NCI-H2196 (cell line): ENCODE results near the gene SLC1A5.
"Not testable (repeated sequence)": the region's sequence is repeated elsewhere in the genome, so short reads cannot be mapped to it uniquely, and the experiment has no call there.

ENCODE experiments used
- DNase-seq: peaks from one replicate; lab custom pipeline; 2025; ENCODE audit not compliant: unreplicated experiment; lab: John Stamatoyannopoulos, UW

SLC1A5 gene

GRCh38 chr19:46772170-46773017, 16.0 kb downstream of the SLC1A5 start:
- DNase-seq, result no peak

- DNase-seq, result not testable (repeated sequence)
Observed at GRCh38 chr19:46768746-46769145, 19.6 kb downstream of the SLC1A5 start.

DNA sequence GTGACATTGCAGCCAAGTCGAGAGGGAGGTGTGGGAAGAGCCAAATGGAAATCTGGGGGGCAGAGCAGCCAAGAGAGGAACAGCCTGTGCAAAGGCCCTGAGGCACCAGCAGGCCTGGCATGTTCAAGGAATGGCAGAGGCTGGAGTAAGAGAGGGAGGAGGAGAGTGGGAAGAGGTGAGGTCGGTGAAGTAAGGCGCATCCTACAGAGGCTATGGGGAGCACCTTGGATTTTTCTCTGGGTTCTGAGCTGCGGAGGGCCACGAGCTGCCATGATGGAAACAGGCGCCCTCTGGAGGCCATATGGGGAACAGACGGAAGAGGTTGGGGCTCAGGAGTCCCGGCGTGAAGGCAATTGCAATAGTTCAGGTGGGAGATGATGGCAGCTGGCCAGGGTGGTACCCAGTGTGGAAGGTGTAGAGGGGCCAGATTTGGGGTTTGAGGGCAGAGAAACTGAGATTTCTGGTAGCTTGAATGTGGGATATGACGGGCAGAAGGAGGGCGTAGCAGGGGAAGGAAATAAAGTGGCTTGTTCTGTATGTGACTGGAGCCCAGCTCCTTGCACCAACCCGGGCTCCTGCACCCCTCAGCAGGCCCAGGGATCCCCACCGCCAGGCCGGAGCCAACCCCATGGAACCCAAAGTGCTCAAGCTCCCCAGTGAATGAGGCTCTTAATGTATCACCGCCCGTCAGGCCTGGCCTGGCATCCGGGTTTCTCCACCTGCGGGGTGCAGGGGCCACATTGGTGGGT, 21.7 kb downstream of the SLC1A5 start:
- DNase-seq, result peak; percentile 41

DNA sequence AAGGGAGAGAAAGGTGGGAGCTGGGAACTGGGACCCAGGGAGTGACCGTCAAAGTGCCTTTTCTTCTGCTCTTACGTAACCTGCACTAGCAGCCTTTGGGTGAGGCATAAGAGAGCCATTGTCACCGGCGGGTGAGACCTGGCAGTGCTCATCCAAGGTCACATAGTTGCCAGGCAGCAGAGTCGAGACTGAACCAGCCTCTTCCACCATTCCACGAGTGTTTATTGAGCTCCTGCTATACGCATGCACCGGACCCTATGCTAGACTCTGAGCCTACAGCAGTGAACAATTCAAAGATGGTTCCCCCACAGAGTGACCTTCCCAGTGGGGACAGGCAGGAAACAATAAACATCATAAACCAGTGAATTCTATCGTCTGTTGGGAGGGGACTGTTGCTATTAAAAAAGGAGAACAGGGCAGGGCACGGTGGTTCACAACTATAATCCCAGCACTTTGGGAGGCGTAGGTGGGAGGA, 23.5 kb downstream of the SLC1A5 start:
- DNase-seq, result no peak

DNA sequence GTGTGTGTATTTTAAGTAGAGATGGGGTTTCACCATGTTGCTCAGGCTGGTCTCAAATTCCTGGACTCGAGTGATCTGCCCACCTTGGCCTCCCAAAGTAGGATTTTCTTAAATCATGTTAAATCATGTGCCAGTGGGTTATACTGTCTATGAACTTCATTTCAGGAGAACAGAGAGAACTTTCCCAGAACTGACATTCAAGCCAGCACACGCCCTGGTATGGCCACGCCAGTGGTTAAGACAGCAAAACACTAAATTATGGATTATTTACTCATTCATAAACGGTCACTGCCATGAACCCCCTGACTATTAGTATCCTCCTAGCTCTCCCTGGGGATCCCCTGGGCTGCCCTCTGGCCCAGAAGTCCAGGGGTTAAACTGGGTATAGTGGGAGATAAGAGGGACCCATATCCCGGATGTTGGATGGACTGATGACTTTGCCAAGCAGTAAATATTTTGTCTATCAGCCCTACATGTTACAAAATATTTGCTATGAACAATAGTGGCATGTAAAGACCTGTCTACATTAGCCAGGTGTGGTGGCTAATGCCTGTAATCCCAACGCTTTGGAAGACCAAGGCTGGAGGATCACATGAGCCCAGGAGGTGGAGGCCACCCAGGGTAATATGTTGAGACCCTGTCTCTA, 26.0 kb downstream of the SLC1A5 start:
- DNase-seq, result no peak

DNA sequence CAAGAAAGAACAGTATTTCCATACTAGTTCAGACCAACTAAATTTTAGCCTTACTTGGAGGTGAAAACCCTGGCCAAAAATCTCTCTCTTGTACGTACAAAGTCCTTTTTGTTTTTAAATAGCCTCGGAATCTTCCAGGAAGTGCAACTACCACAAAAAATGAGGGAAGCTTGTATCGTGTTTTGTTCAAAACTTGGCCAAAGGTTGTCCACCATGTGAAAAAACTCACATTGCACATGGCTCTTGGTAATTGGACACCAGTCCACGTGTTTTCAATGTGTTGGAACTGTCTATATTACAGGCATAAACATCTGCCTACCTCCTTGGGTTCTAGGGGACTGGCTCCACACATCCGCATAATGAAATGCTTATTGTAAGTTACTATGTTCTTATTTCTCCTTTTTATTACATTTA, 27.0 kb downstream of the SLC1A5 start:
- DNase-seq, result no peak

DNA sequence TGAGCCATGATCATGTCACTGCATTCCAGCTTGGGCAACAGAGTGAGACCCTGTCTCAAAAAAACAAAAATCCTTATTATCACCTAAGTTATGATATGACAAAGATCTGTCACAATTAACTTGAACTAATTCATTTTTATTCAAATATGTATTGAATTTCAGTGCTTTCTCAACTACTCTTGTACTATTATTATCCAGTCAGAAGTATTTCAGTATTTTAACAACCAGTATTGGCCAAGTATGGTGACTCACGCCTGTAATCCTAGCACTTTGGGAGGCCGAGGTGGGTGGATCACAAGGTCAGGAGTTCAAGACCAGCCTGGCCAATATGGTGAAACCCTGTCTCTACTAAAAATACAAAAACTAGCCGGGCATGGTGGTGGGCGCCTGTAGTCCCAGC, 27.5 kb downstream of the SLC1A5 start:
- not testable (repeated sequence) for DNase-seq

DNA sequence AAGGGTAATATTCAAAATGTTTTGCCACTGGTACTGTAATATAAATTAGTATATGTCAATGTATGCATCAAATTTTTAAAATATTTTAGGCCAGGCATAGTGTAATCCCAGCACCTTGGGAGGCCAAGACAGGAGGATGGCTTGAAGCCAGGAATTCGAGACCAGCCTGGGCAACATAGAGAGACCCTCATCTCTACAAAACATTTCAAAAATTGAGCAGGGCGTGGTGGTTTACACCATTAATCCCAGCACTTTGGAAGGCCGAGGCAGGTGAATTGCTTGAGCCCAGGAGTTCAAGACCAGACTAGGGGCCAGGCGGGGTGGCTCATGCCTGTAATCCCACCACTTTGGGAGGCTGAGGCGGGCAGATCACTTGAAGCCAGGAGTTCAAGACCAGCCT, 28.0 kb downstream of the SLC1A5 start:
- no peak for DNase-seq

- DNase-seq, result no peak
Observed at GRCh38 chr19:46759817-46760333, 28.5 kb downstream of the SLC1A5 start.

- no peak for DNase-seq
Observed at GRCh38 chr19:46759206-46759605, 29.2 kb downstream of the SLC1A5 start.

- DNase-seq, result no peak
Observed at GRCh38 chr19:46756544-46756888, 31.9 kb downstream of the SLC1A5 start.

DNA sequence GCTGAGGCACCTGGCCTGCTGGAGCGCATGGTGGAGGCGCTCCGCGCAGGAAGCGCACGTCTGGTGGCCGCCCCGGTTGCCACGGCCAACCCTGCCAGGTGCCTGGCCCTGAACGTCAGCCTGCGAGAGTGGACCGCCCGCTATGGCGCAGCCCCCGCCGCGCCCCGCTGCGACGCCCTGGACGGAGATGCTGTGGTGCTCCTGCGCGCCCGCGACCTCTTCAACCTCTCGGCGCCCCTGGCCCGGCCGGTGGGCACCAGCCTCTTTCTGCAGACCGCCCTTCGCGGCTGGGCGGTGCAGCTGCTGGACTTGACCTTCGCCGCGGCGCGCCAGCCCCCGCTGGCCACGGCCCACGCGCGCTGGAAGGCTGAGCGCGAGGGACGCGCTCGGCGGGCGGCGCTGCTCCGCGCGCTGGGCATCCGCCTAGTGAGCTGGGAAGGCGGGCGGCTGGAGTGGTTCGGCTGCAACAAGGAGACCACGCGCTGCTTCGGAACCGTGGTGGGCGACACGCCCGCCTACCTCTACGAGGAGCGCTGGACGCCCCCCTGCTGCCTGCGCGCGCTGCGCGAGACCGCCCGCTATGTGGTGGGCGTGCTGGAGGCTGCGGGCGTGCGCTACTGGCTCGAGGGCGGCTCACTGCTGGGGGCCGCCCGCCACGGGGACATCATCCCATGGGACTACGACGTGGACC, 32.4 kb downstream of the SLC1A5 start:
- no peak for DNase-seq

GRCh38 chr19:46755077-46755852, 33.1 kb downstream of the SLC1A5 start:
- DNase-seq, result no peak

DNA sequence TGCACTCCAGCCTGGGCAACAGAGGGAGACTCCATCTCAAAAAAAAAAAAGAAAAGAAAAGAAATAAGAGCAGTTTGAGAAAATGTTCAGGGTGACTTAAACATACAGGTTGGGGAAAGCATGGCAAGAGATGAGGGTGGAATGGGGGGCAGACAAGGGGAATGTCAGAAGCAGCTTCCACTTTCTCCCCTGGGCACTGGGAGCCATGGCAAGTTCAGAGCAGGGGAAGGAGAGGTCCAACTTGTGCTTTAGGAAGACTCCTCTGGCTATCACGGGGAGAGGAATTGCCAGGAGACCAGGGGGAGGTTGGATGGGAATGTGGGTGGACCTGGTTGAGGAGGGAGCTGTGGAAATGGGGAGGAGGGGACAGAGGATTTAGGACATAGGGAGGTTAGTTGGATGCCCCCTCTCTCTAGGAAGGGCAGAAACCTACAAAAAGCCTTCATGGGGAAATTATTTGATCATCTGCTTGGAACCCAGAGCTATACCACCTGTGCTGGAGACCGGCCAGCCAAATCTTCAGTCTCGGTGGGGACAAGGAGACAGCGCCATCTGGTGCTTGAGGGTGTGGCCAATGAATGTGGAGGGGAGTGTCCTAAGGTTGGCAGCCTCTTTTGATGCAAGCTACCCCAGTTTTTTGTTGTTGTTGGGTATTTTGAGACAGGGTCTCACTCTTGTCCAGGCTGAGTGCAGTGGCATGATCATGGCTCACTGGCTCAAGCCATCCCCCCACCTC, 34.8 kb downstream of the SLC1A5 start:
- DNase-seq, result peak; percentile 73

DNA sequence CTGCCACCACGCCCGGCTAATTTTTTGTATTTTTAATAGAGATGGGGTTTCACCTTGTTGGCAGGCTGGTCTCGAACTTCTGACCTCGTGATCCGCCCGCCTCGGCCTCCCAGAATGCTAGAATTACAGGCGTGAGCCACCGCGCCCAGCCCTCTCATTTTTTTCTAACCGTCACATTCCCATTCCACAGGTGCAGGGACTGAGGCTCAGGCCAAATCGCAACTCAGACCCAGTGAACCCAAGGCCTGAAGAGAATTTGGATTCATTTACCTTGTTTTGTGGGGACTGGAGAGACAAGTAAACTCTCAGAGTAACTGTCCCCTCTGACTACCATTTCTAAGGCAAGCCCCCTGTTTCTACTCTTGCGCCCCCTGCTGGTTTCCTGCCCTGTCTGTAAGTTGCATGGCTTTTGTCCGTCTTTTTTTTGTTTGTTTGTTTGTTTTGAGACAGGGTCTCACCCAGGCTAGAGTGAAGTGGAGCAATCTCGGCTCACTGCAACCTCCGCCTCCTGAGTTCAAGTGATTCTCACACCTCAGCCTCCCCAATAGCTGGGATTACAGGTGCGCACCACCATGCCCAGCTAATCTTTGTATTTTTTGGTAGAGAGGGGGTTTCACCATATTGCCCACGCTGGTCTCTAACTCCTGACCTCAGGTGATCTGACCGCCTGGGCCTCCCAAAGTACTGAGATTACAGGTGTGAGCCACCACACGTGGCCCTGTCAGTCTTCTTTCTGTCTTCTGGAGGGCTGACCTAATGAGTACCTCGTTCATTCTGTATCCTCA, 39.9 kb downstream of the SLC1A5 start:
- DNase-seq, result peak; percentile 18

DNA sequence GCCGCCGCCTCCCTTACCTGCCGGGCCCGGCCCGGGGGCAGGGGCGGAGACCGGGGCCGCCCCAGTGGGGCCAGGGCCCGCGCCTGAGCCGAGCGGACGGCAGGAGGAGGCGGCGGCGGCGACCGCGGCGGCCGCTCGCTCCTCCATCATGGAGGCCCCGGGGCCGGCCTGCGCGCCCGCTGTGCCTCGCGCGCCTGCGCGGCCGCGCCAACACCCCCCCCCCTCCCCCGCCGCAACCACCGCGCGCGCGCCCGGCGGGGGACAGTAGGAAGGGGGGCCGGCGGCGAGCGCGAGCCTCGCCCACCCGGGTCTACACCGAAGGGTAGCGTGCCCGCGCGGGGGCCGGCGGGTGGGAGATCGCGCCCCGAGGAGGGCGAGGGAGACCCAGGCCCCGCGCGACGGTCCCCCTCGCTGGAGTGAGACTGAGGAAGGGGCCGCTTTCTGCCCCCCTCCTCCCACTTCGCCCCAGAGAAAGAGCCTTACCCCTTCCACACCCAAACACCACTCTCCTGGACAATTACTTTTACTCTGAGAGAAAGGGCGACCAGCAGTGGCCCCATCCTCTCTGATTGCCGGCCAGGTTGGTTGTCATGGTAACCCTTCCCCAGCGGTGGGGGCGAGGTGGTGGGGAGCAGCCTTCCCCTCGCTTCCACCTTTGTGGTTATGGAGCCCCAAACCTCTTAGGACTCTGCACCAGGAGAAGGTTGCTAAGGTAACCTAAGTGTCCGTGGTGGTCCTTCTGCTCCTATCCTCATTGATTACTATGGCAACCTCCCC, 41.9 kb downstream of the SLC1A5 start, which contains the start of gene STRN4:
STRN4 (minus strand) TSS at position 170 of the 777 bp plus-strand sequence; CDS start at position 150, 20 bp downstream.
- DNase-seq, result peak; percentile 77

- DNase-seq, result no peak
Observed at GRCh38 chr19:46745521-46746280, 42.7 kb downstream of the SLC1A5 start, which contains the start of gene FKRP. Gene FKRP, plus strand, starts transcription at chr19:46746057. Its CDS starts 9,394 bp downstream, at chr19:46755451.
